SK-N-SH (cell line): ENCODE data around the gene DYNLL1. TPM values are rescaled to one million over a fixed set of nuclear protein-coding genes. Genes with fewer than 3 reads are reported as not detected.

Experiments
- CTCF ChIA-PET: fragments of 300-600, 350-600 bp; formaldehyde crosslinking; extraction: SDS; loops from one replicate; lab custom pipeline; 2021; lab: Yijun Ruan, JAX
- POLR2A ChIA-PET: fragments of 350-600 bp; sonication (Branson Sonifier 250); formaldehyde crosslinking; extraction: SDS; loops from one replicate; lab custom pipeline; 2020; ENCODE audit warnings: antibody characterized with exemption, inconsistent platforms; lab: Yijun Ruan, JAX
- DNase-seq: peaks from one replicate; pipeline ENCODE4 v3.0.0; 2012
- H2AFZ ChIP-seq: fragments of 200-600 bp; sonication (generic); 2 replicates; pipeline ENCODE4 v1.8.1; 2016; ENCODE audit warnings: antibody characterized with exemption, mild to moderate bottlenecking, low read depth
- H3F3A ChIP-seq: fragments of 200-600 bp; sonication (generic); replicated peaks from 2 replicates; pipeline ENCODE3; 2016; ENCODE audit warnings: antibody characterized with exemption, mild to moderate bottlenecking; ENCODE audit not compliant: insufficient read depth
- H3K27ac ChIP-seq, 2 experiments: fragments of 200-500 bp in 1 of 2; fragments of 200-600 bp in 1 of 2; sonication (Bioruptor generic) in 1 of 2; sonication (generic), shearing (Covaris generic) in 1 of 2; 2 replicates each; pipeline versions ENCODE4 v1.5.1 to v1.6.1; 2014 to 2016; ENCODE audit warnings: low read depth in 2 of 2, inconsistent platforms in 1 of 2, low read length in 1 of 2, mild to moderate bottlenecking in 1 of 2, mixed read lengths in 1 of 2
- H3K27me3 ChIP-seq: fragments of 200-600 bp; sonication (generic), shearing (Covaris generic); 2 replicates; pipeline ENCODE4 v1.6.1; 2016; ENCODE audit warnings: mixed run types; ENCODE audit not compliant: insufficient read depth
- H3K36me3 ChIP-seq, 2 experiments: fragments of 200-500 bp in 1 of 2; fragments of 200-600 bp in 1 of 2; sonication (Bioruptor generic) in 1 of 2; sonication (generic) in 1 of 2; replicated peaks in 1 of 2; 2 replicates each; pipeline versions ENCODE3 to v1.5.1; 2014 to 2016; ENCODE audit warnings: low read length in 1 of 2, mild to moderate bottlenecking in 1 of 2; ENCODE audit not compliant: insufficient read depth in 2 of 2, control insufficient read depth in 1 of 2
- H3K4me1 ChIP-seq, 2 experiments: fragments of 200-500 bp in 1 of 2; fragments of 200-600 bp in 1 of 2; sonication (Bioruptor generic) in 1 of 2; sonication (generic), shearing (Covaris generic) in 1 of 2; 2 replicates each; pipeline versions ENCODE4 v1.5.1 to v1.6.1; 2014 to 2016; ENCODE audit warnings: low read depth in 1 of 2, low read length in 1 of 2, mixed run types in 1 of 2; ENCODE audit not compliant: insufficient read depth in 2 of 2, control insufficient read depth in 1 of 2
- H3K4me2 ChIP-seq: fragments of 200-600 bp; sonication (generic), shearing (Covaris generic); 2 replicates; pipeline ENCODE4 v1.6.1; 2017; ENCODE audit warnings: mixed run types
- H3K4me3 ChIP-seq, 2 experiments: fragments of 200-500 bp in 1 of 2; fragments of 200-600 bp in 1 of 2; sonication (Bioruptor generic) in 1 of 2; sonication (generic), shearing (Covaris generic) in 1 of 2; 2 replicates each; pipeline versions ENCODE4 v1.5.1 to v1.8.1; 2014 to 2016; ENCODE audit warnings: low read depth in 2 of 2, inconsistent platforms in 1 of 2, low read length in 1 of 2, mild to moderate bottlenecking in 1 of 2, mixed read lengths in 1 of 2, moderate library complexity in 1 of 2
- H3K79me2 ChIP-seq: fragments of 200-600 bp; sonication (generic); 2 replicates; pipeline ENCODE4 v1.8.1; 2017; ENCODE audit warnings: mild to moderate bottlenecking; ENCODE audit not compliant: insufficient read depth
- H3K9ac ChIP-seq: fragments of 200-600 bp; sonication (generic); 2 replicates; pipeline ENCODE4 v1.6.1; 2017; ENCODE audit warnings: mixed run types
- H3K9me2 ChIP-seq: fragments of 200-600 bp; sonication (generic); 2 replicates; pipeline ENCODE4 v1.6.1; 2017; ENCODE audit warnings: mixed run types
- H3K9me3 ChIP-seq: fragments of 200-600 bp; sonication (generic); 2 replicates; pipeline ENCODE4 v1.6.1; 2017; ENCODE audit warnings: mixed run types, mild to moderate bottlenecking, moderate library complexity
- H4K20me1 ChIP-seq: fragments of 200-600 bp; sonication (generic); 2 replicates; pipeline ENCODE4 v1.6.1; 2017; ENCODE audit warnings: mild to moderate bottlenecking, mixed run types; ENCODE audit not compliant: insufficient read depth
- ELF1 ChIP-seq: IDR thresholded peaks from 2 replicates; pipeline ENCODE4 v1.4.0; 2012
- EP300 ChIP-seq, 2 experiments: IDR thresholded peaks; 2 replicates each; pipeline versions ENCODE4 v1.4.0 to v1.6.1; 2012; ENCODE audit warnings: borderline replicate concordance in 1 of 2, low read depth in 1 of 2, low read length in 1 of 2
- FOSL2 ChIP-seq: IDR thresholded peaks from 2 replicates; pipeline ENCODE4 v1.4.0; 2012; ENCODE audit warnings: low read depth, mild to moderate bottlenecking, moderate library complexity, borderline replicate concordance
- GABPA ChIP-seq: IDR thresholded peaks from 2 replicates; pipeline ENCODE4 v1.4.0; 2012; ENCODE audit warnings: low read depth, mild to moderate bottlenecking
- JUND ChIP-seq: IDR thresholded peaks from 2 replicates; pipeline ENCODE4 v1.4.0; 2012
- MAX ChIP-seq: IDR thresholded peaks from 2 replicates; pipeline ENCODE4 v1.4.0; 2012; ENCODE audit warnings: low read depth
- PBX3 ChIP-seq: IDR thresholded peaks from 2 replicates; pipeline ENCODE4; 2012
- POLR2AphosphoS5 ChIP-seq: IDR thresholded peaks from 2 replicates; pipeline ENCODE4 v1.6.1; 2012; ENCODE audit warnings: low read depth, low read length
- RAD21 ChIP-seq: IDR thresholded peaks from 2 replicates; pipeline ENCODE4 v1.6.1; 2012; ENCODE audit warnings: mild to moderate bottlenecking, low read length
- REST ChIP-seq: IDR thresholded peaks from 2 replicates; pipeline ENCODE4 v1.6.1; 2012; ENCODE audit warnings: mild to moderate bottlenecking, low read depth, low read length, moderate library complexity
- SIN3A ChIP-seq: IDR thresholded peaks from 2 replicates; pipeline ENCODE4 v1.6.1; 2012; ENCODE audit warnings: low read depth, mild to moderate bottlenecking, low read length, moderate library complexity, borderline replicate concordance
- TAF1 ChIP-seq: IDR thresholded peaks from 2 replicates; pipeline ENCODE4 v1.6.1; 2012; ENCODE audit warnings: low read depth, mild to moderate bottlenecking, low read length, moderate library complexity, borderline replicate concordance
- TCF12 ChIP-seq: IDR thresholded peaks from 2 replicates; pipeline ENCODE4 v1.4.0; 2012
- TEAD4 ChIP-seq: IDR thresholded peaks from 2 replicates; pipeline ENCODE4 v1.4.0; 2012; ENCODE audit warnings: mild to moderate bottlenecking, borderline replicate concordance; ENCODE audit not compliant: insufficient read depth
- USF1 ChIP-seq: IDR thresholded peaks from 2 replicates; pipeline ENCODE4 v1.4.0; 2012; ENCODE audit warnings: low read depth, borderline replicate concordance
- USF2 ChIP-seq: fragments of 150-350 bp; IDR thresholded peaks from 2 replicates; pipeline ENCODE4 v1.6.1; 2017; ENCODE audit warnings: antibody characterized with exemption, low read length, low read depth, borderline replicate concordance
- YY1 ChIP-seq: IDR thresholded peaks from 2 replicates; pipeline ENCODE4 v1.4.0; 2012; ENCODE audit warnings: low read depth, mild to moderate bottlenecking
- WGBS: methylation state at CpG from one replicate; pipeline ENCODE4 v1.1.6; 2017; ENCODE audit warnings: low lambda C conversion rate; 5-methylcytosine and 5-hydroxymethylcytosine counted together
- polyA plus RNA-seq, 3 experiments: library from polyadenylated mRNA; depleted of rRNA; stranded (reverse); fragments of >200 nt; gene quantifications; 2 replicates each; pipeline ENCODE4 v1.2.3, GENCODE V29; 2012

The DYNLL1 gene
- polyA plus RNA-seq, 1 of the 3 experiments (the other 2 are of a cell fraction), result 607 TPM

- WGBS, result 100% methylated on average over 1 of the region's 1 CpG
- no peak for TF ChIP-seq GABPA
- no peak for TF ChIP-seq EP300 (IDR thresholded peaks at IDR 0.05; ENCODE audit: borderline replicate concordance in 1 of 2, low read depth in 1 of 2, low read length in 1 of 2)
- no peak for TF ChIP-seq JUND
- no peak for TF ChIP-seq TCF12
- TF ChIP-seq RAD21, result no peak
- no peak for TF ChIP-seq USF2
- no peak for TF ChIP-seq TEAD4
- no peak for TF ChIP-seq USF1
- TF ChIP-seq FOSL2, result no peak
- Histone ChIP-seq H3K9me2 (no peaks in the 10 kb centered on the region), H3K79me2 (peaks cover 35% of the 10 kb centered on the region), H3K27me3 (no peaks in the 10 kb centered on the region), H3K9ac (no peak overlapping the region), H2AFZ (no peak overlapping the region), H3K27ac (no peak overlapping the region; a peak in 1 of 4 replicates), H3K4me3 (no peak overlapping the region), H3K9me3 (no peaks in the 10 kb centered on the region), H4K20me1 (peaks cover 25% of the 10 kb centered on the region), H3K4me1 (peaks cover 0 to 5% of the 10 kb centered on the region in 2 experiments; a peak in 2 of 4 replicates), H3K36me3 (peaks cover 33 to 45% of the 10 kb centered on the region in 2 experiments), H3F3A (peaks cover 29% of the 10 kb centered on the region), H3K4me2 (no peak overlapping the region)
- POLR2A ChIA-PET, result interaction anchor here (1.1 kb wide), 1 partner anchor 31 kb away, joined by 3 read pairs; the partner anchor contains the start of gene SRSF9
- DNase-seq, result no peak
- CTCF ChIA-PET, result interaction anchor here (0.5 to 1.6 kb wide), 2 partner anchors 37 to 186 kb away, joined by 3 read pairs; no protein-coding TSS in a partner anchor
These were observed 4.7 kb downstream of the DYNLL1 start for GRCh38 chr12:120500581-120500980.

GRCh38 chr12:120504587-120504986 is 8.7 kb downstream of the DYNLL1 start:
- H3F3A ChIP-seq, result peaks cover 18% of the 10 kb centered on the region
- no peaks in the 10 kb centered on the region for H3K79me2 ChIP-seq
- no peaks in the 10 kb centered on the region for H3K9me3 ChIP-seq
- H4K20me1 ChIP-seq, result no peaks in the 10 kb centered on the region
- H3K27ac ChIP-seq, result no peak overlapping the region
- 83% methylated on average over 4 of the region's 4 CpGs for WGBS
- ChIA-PET CTCF (interaction anchor here (1.4 kb wide), 1 partner anchor 66 kb away, joined by 3 read pairs; no protein-coding TSS in a partner anchor), POLR2A (interaction anchor here (1.2 kb wide), 1 partner anchor 9 kb away, joined by 4 read pairs; the partner anchor contains the start of gene DYNLL1)
- no peak overlapping the region for H3K9ac ChIP-seq
- H3K9me2 ChIP-seq, result no peaks in the 10 kb centered on the region
- no peaks in the 10 kb centered on the region for H3K4me1 ChIP-seq
- DNase-seq, result no peak
- H3K4me3 ChIP-seq, result no peak overlapping the region
- no peak overlapping the region for H2AFZ ChIP-seq
- peaks cover 21 to 22% of the 10 kb centered on the region in 2 experiments for H3K36me3 ChIP-seq
- H3K4me2 ChIP-seq, result no peak overlapping the region
- H3K27me3 ChIP-seq, result no peaks in the 10 kb centered on the region
- TF ChIP-seq TCF12, result no peak
- TF ChIP-seq JUND, result no peak
- TF ChIP-seq PBX3, result no peak
- no peak for TF ChIP-seq ELF1
- no peak for TF ChIP-seq YY1
- TF ChIP-seq SIN3A, result no peak
- no peak for TF ChIP-seq USF1
- no peak for TF ChIP-seq GABPA
- TF ChIP-seq MAX, result no peak
- no peak for TF ChIP-seq REST
- TF ChIP-seq RAD21, result no peak
- TF ChIP-seq TAF1, result no peak
- no peak for TF ChIP-seq POLR2AphosphoS5
